Measurements from ENCODE around the gene CHRNA1.

The CHRNA1 gene

GRCh38 chr2:174792309-174793025 is 28.2 kb upstream of the CHRNA1 start:
- Histone ChIP-seq H3K9me3 (ENCODE audit: control insufficient read depth, insufficient read depth, low read length) (no peaks in the 10 kb centered on the region), H3K27me3 (ENCODE audit: control insufficient read depth, insufficient read depth, low read length) (no peaks in the 10 kb centered on the region), H3K4me1 (ENCODE audit: control insufficient read depth, insufficient read depth, low read length) (peaks cover 68% of the 10 kb centered on the region), H3K4me3 (ENCODE audit: low read depth, low read length) (no peak overlapping the region), H3K9ac (ENCODE audit: low read depth, low read length) (no peak overlapping the region), H3K36me3 (ENCODE audit: control insufficient read depth, insufficient read depth, low read length) (no peaks in the 10 kb centered on the region), H3K27ac (ENCODE audit: low read depth, low read length) (no peak overlapping the region)

- Histone ChIP-seq H3K36me3 (ENCODE audit: control insufficient read depth, insufficient read depth, low read length) (no peaks in the 10 kb centered on the region), H3K9ac (ENCODE audit: low read depth, low read length) (no peak overlapping the region; the same call in 1 of the 2 replicates), H3K4me1 (ENCODE audit: control insufficient read depth, insufficient read depth, low read length) (peaks cover 73% of the 10 kb centered on the region), H3K27ac (ENCODE audit: low read depth, low read length) (no peak overlapping the region), H3K9me3 (ENCODE audit: control insufficient read depth, insufficient read depth, low read length) (no peaks in the 10 kb centered on the region), H3K27me3 (ENCODE audit: control insufficient read depth, insufficient read depth, low read length) (no peaks in the 10 kb centered on the region), H3K4me3 (ENCODE audit: low read depth, low read length) (no peak overlapping the region)
Measured at GRCh38 chr2:174791746-174792280, 27.5 kb upstream of the CHRNA1 start.

- Histone ChIP-seq H3K27me3 (ENCODE audit: control insufficient read depth, insufficient read depth, low read length) (no peaks in the 10 kb centered on the region), H3K27ac (ENCODE audit: low read depth, low read length) (no peak overlapping the region), H3K36me3 (ENCODE audit: control insufficient read depth, insufficient read depth, low read length) (no peaks in the 10 kb centered on the region), H3K9ac (ENCODE audit: low read depth, low read length) (no peak overlapping the region; the same call in 1 of the 2 replicates), H3K9me3 (ENCODE audit: control insufficient read depth, insufficient read depth, low read length) (no peaks in the 10 kb centered on the region), H3K4me3 (ENCODE audit: low read depth, low read length) (no peak overlapping the region), H3K4me1 (ENCODE audit: control insufficient read depth, insufficient read depth, low read length) (peaks cover 69% of the 10 kb centered on the region)
Measured at GRCh38 chr2:174791020-174791419, 26.7 kb upstream of the CHRNA1 start.

GRCh38 chr2:174789001-174789400 is 24.7 kb upstream of the CHRNA1 start:
- peak overlapping the region; percentile 92 for H3K27ac ChIP-seq (ENCODE audit: low read depth, low read length)
- H3K4me3 ChIP-seq (ENCODE audit: low read depth, low read length), result no peak overlapping the region
- H3K27me3 ChIP-seq (ENCODE audit: control insufficient read depth, insufficient read depth, low read length), result no peaks in the 10 kb centered on the region
- H3K9ac ChIP-seq (ENCODE audit: low read depth, low read length), result no peak overlapping the region
- H3K4me1 ChIP-seq (ENCODE audit: control insufficient read depth, insufficient read depth, low read length), result peaks cover 57% of the 10 kb centered on the region
- H3K9me3 ChIP-seq (ENCODE audit: control insufficient read depth, insufficient read depth, low read length), result no peaks in the 10 kb centered on the region
- no peaks in the 10 kb centered on the region for H3K36me3 ChIP-seq (ENCODE audit: control insufficient read depth, insufficient read depth, low read length)

GRCh38 chr2:174788291-174788929 is 24.1 kb upstream of the CHRNA1 start:
- Histone ChIP-seq H3K27ac (ENCODE audit: low read depth, low read length) (peak overlapping the region; percentile 92), H3K4me1 (ENCODE audit: control insufficient read depth, insufficient read depth, low read length) (peaks cover 54% of the 10 kb centered on the region), H3K9me3 (ENCODE audit: control insufficient read depth, insufficient read depth, low read length) (no peaks in the 10 kb centered on the region), H3K27me3 (ENCODE audit: control insufficient read depth, insufficient read depth, low read length) (no peaks in the 10 kb centered on the region), H3K9ac (ENCODE audit: low read depth, low read length) (no peak overlapping the region; the same call in 1 of the 2 replicates), H3K4me3 (ENCODE audit: low read depth, low read length) (0 out of 2 replicates have a peak overlapping the region, but pooled peaks have one; percentile 17), H3K36me3 (ENCODE audit: control insufficient read depth, insufficient read depth, low read length) (no peaks in the 10 kb centered on the region)

- H3K36me3 ChIP-seq (ENCODE audit: control insufficient read depth, insufficient read depth, low read length), result no peaks in the 10 kb centered on the region
- peak overlapping the region; percentile 92 for H3K27ac ChIP-seq (ENCODE audit: low read depth, low read length)
- peaks cover 46% of the 10 kb centered on the region for H3K4me1 ChIP-seq (ENCODE audit: control insufficient read depth, insufficient read depth, low read length)
- no peaks in the 10 kb centered on the region for H3K27me3 ChIP-seq (ENCODE audit: control insufficient read depth, insufficient read depth, low read length)
- 0 out of 2 replicates have a peak overlapping the region, but pooled peaks have one; percentile 17 for H3K4me3 ChIP-seq (ENCODE audit: low read depth, low read length)
- no peaks in the 10 kb centered on the region for H3K9me3 ChIP-seq (ENCODE audit: control insufficient read depth, insufficient read depth, low read length)
- H3K9ac ChIP-seq (ENCODE audit: low read depth, low read length), result peak overlapping the region; percentile 41; the same call in 1 of the 2 replicates
Measured at GRCh38 chr2:174787487-174788205, 23.4 kb upstream of the CHRNA1 start.

- Histone ChIP-seq H3K27me3 (ENCODE audit: control insufficient read depth, insufficient read depth, low read length) (no peaks in the 10 kb centered on the region), H3K9me3 (ENCODE audit: control insufficient read depth, insufficient read depth, low read length) (no peaks in the 10 kb centered on the region), H3K27ac (ENCODE audit: low read depth, low read length) (peak overlapping the region; percentile 36), H3K36me3 (ENCODE audit: control insufficient read depth, insufficient read depth, low read length) (no peaks in the 10 kb centered on the region), H3K9ac (ENCODE audit: low read depth, low read length) (no peak overlapping the region), H3K4me1 (ENCODE audit: control insufficient read depth, insufficient read depth, low read length) (peaks cover 32% of the 10 kb centered on the region), H3K4me3 (ENCODE audit: low read depth, low read length) (no peak overlapping the region)
Measured at GRCh38 chr2:174786066-174786725, 21.9 kb upstream of the CHRNA1 start.

GRCh38 chr2:174785481-174785880 is 21.2 kb upstream of the CHRNA1 start:
- Histone ChIP-seq H3K27me3 (ENCODE audit: control insufficient read depth, insufficient read depth, low read length) (no peaks in the 10 kb centered on the region), H3K36me3 (ENCODE audit: control insufficient read depth, insufficient read depth, low read length) (no peaks in the 10 kb centered on the region), H3K4me3 (ENCODE audit: low read depth, low read length) (no peak overlapping the region), H3K27ac (ENCODE audit: low read depth, low read length) (no peak overlapping the region), H3K9ac (ENCODE audit: low read depth, low read length) (no peak overlapping the region), H3K4me1 (ENCODE audit: control insufficient read depth, insufficient read depth, low read length) (peaks cover 32% of the 10 kb centered on the region), H3K9me3 (ENCODE audit: control insufficient read depth, insufficient read depth, low read length) (no peaks in the 10 kb centered on the region)

- Histone ChIP-seq H3K27ac (ENCODE audit: low read depth, low read length) (no peak overlapping the region), H3K36me3 (ENCODE audit: control insufficient read depth, insufficient read depth, low read length) (no peaks in the 10 kb centered on the region), H3K9ac (ENCODE audit: low read depth, low read length) (no peak overlapping the region), H3K27me3 (ENCODE audit: control insufficient read depth, insufficient read depth, low read length) (no peaks in the 10 kb centered on the region), H3K9me3 (ENCODE audit: control insufficient read depth, insufficient read depth, low read length) (no peaks in the 10 kb centered on the region), H3K4me1 (ENCODE audit: control insufficient read depth, insufficient read depth, low read length) (peaks cover 37% of the 10 kb centered on the region), H3K4me3 (ENCODE audit: low read depth, low read length) (no peak overlapping the region)
Measured at GRCh38 chr2:174784909-174785308, 20.6 kb upstream of the CHRNA1 start.

- H3K4me3 ChIP-seq (ENCODE audit: low read depth, low read length), result no peak overlapping the region
Measured at GRCh38 chr2:174784316-174784715, 20.0 kb upstream of the CHRNA1 start.

More at GRCh38 chr2:174784316-174784715, 20.0 kb upstream of the CHRNA1 start:
- Histone ChIP-seq H3K4me1 (ENCODE audit: control insufficient read depth, insufficient read depth, low read length) (peaks cover 43% of the 10 kb centered on the region), H3K27me3 (ENCODE audit: control insufficient read depth, insufficient read depth, low read length) (no peaks in the 10 kb centered on the region), H3K9ac (ENCODE audit: low read depth, low read length) (no peak overlapping the region), H3K9me3 (ENCODE audit: control insufficient read depth, insufficient read depth, low read length) (no peaks in the 10 kb centered on the region), H3K27ac (ENCODE audit: low read depth, low read length) (no peak overlapping the region), H3K36me3 (ENCODE audit: control insufficient read depth, insufficient read depth, low read length) (no peaks in the 10 kb centered on the region)

All from HUES48 (cell line).